ENCODE results near the gene BRAT1. TPM values are rescaled to one million over a fixed set of nuclear protein-coding genes. Genes with fewer than 3 reads are reported as not detected.

Gene BRAT1
- total RNA-seq, 1 experiment from 2014 or later = 50.0 TPM

DNA sequence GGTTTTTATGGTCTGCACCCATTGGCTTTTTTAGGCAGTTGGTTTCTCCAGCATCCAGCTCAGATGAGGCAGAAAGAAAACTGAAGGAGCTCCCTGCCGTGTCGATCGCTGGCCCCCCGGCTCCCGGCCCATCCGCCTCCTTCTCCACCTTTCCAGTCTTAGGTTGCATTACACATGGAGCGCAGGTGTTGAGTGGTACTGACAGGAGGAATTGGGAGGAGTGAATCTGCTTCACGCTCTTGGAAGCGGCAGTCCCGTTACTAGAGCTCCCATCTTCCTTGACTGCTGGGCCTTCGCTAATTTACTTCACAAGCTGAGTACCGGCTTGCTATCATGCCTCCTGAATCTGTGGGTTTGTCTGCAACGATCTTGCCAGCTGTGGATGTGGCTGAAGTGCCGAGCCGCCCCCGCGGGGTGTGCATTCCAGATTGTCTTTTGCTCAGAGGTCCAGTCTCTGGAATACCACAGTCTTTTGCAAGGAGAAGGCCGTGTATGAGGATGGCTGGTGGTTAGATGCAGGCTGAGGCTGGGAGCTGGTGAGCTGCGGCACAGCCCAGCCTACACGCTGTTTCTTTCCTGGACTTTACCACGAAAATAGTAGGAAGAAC, 20.5 kb upstream of the BRAT1 start:
- Mint-ChIP-seq H3K9me3 (no peaks in the 10 kb centered on the region), H3K27ac (peak overlapping the region; percentile 74), H3K4me1 (no peaks in the 10 kb centered on the region), H3K4me3 (no peak overlapping the region), H3K27me3 (ENCODE audit: low read depth) (no peaks in the 10 kb centered on the region), H3K36me3 (no peaks in the 10 kb centered on the region)
- no peak for DNase-seq (ENCODE audit: low spot score)
- ChIA-PET CTCF (interaction anchor here (1.7 to 1.9 kb wide), 3 partner anchors 9 to 95 kb away, joined by 4 to 8 read pairs (median 5); no protein-coding TSS in a partner anchor), POLR2A (no interaction called here)
- ATAC-seq = no peak
- TF ChIP-seq EMX1 (CRISPR knock-in tag; IDR thresholded peaks at IDR 0.05) = no peak
- TF ChIP-seq, protein P1, sequence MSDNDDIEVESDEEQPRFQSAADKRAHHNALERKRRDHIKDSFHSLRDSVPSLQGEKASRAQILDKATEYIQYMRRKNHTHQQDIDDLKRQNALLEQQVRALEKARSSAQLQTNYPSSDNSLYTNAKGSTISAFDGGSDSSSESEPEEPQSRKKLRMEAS (CRISPR knock-in tag; IDR thresholded peaks at IDR 0.05) = no peak
- no peak for TF ChIP-seq SMAD3 (CRISPR knock-in tag; IDR thresholded peaks at IDR 0.05; ENCODE audit: borderline replicate concordance)
- TF ChIP-seq SP1 (CRISPR knock-in tag; conservative IDR thresholded peaks at IDR 0.05) = no peak
- TF ChIP-seq ATF1 (CRISPR knock-in tag; IDR thresholded peaks at IDR 0.05) = no peak
- TF ChIP-seq CTCF (IDR thresholded peaks at IDR 0.05) = no peak
- TF ChIP-seq ARID4B (CRISPR knock-in tag; IDR thresholded peaks at IDR 0.05; ENCODE audit: borderline replicate concordance) = no peak

GRCh38 chr7:2575046-2575732, 19.9 kb upstream of the BRAT1 start:
- ATAC-seq = no peak
- DNase-seq (ENCODE audit: low spot score) = no peak
- Mint-ChIP-seq H3K4me3 (no peak overlapping the region), H3K4me1 (no peaks in the 10 kb centered on the region), H3K9me3 (no peaks in the 10 kb centered on the region), H3K27me3 (ENCODE audit: low read depth) (no peaks in the 10 kb centered on the region), H3K27ac (peak overlapping the region; percentile 67; the same call in 1 of the 2 replicates), H3K36me3 (no peaks in the 10 kb centered on the region)
- ChIA-PET CTCF (interaction anchor here (1.2 to 1.9 kb wide), 4 partner anchors 8 to 144 kb away, joined by 3 to 8 read pairs (median 4); no protein-coding TSS in a partner anchor), POLR2A (interaction anchor here (0.9 kb wide), 1 partner anchor 12 kb away, joined by 3 read pairs; no protein-coding TSS in a partner anchor)
- no peak for TF ChIP-seq TEAD4 (CRISPR knock-in tag; IDR thresholded peaks at IDR 0.05)
- TF ChIP-seq, protein P2, sequence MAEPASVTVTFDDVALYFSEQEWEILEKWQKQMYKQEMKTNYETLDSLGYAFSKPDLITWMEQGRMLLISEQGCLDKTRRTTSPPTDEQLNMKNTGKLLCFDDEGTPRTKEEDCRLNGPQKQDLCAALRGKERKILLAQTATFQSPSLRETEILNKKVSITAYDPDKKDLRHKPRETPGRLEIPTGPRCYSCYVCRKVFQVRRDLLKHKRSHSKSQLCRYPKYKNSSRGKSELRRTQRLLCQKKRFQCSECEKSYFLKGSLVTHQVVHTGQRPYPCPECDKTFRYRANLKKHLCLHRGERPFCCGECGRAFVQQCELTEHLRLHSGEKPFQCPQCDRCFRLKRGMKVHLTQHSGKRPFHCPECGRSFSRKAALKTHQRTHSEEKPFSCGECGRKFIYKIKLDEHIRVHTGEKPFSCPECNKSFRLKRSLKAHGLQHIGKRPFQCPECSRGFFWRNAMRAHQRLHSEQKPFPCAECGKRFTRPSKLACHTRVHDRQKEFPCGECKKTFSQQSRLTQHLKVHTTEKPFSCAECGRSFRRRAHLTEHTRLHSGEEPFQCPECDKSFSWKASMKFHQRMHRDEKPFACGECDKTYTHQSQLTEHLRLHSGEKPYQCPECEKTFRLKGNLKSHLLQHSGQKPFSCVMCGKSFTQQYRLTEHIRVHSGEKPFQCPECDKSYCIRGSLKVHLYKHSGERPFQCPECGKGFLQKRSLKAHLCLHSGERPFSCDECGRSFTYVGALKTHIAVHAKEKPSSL (CRISPR knock-in tag; conservative IDR thresholded peaks at IDR 0.05) = no peak
- no peak for TF ChIP-seq MLX (CRISPR knock-in tag; IDR thresholded peaks at IDR 0.05)
- no peak for TF ChIP-seq NFATC4 (CRISPR knock-in tag; IDR thresholded peaks at IDR 0.05)
- no peak for TF ChIP-seq AFF4 (CRISPR knock-in tag; IDR thresholded peaks at IDR 0.05; ENCODE audit: borderline replicate concordance)
- TF ChIP-seq HMGXB4 (CRISPR knock-in tag; IDR thresholded peaks at IDR 0.05) = no peak
- TF ChIP-seq, protein P3, sequence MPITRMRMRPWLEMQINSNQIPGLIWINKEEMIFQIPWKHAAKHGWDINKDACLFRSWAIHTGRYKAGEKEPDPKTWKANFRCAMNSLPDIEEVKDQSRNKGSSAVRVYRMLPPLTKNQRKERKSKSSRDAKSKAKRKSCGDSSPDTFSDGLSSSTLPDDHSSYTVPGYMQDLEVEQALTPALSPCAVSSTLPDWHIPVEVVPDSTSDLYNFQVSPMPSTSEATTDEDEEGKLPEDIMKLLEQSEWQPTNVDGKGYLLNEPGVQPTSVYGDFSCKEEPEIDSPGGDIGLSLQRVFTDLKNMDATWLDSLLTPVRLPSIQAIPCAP (CRISPR knock-in tag; IDR thresholded peaks at IDR 0.05) = no peak
- TF ChIP-seq ATF3 (CRISPR knock-in tag; conservative IDR thresholded peaks at IDR 0.05) = no peak
- TF ChIP-seq, protein P1 (CRISPR knock-in tag; IDR thresholded peaks at IDR 0.05) = no peak

Measured in WTC11 (cell line).